Lung (tissue), 12 donors: Measurements from ENCODE around the gene TMEM178B. TPM values are rescaled to one million over a fixed set of nuclear protein-coding genes. Genes with fewer than 3 reads are reported as not detected.

Source experiments
- ATAC-seq: fragments of 200-7000 bp; cut with Tn5 transposase; one replicate; pipeline ENCODE4 v1.9.1; 2020; ENCODE audit warnings: moderate number of reproducible peaks; ENCODE audit not compliant: insufficient read depth, low FRiP score
- DNase-seq, 3 donors: peaks; one replicate each; pipeline ENCODE4 v3.0.0-alpha.2; 2013 to 2017
- H3K27ac ChIP-seq, 2 donors: one replicate each; pipeline ENCODE4 v1.5.1; 2013; ENCODE audit warnings: mild to moderate bottlenecking in 2 of 2, moderate library complexity in 2 of 2, control low read depth in 1 of 2, inconsistent platforms in 1 of 2, low read depth in 1 of 2, low read length in 1 of 2
- H3K27me3 ChIP-seq, 3 donors: one replicate each; pipeline ENCODE4 v1.5.1; 2013; ENCODE audit warnings: low read length in 2 of 3; ENCODE audit not compliant: control insufficient read depth in 3 of 3, insufficient read depth in 3 of 3
- H3K36me3 ChIP-seq, 4 donors: one replicate each; pipeline ENCODE4 v1.5.1; 2013; ENCODE audit warnings: low read length in 4 of 4, mild to moderate bottlenecking in 1 of 4, moderate library complexity in 1 of 4; ENCODE audit not compliant: control insufficient read depth in 4 of 4, insufficient read depth in 4 of 4
- H3K4me1 ChIP-seq, 5 donors: one replicate each; pipeline ENCODE4 v1.5.1; 2013; ENCODE audit warnings: low read length in 5 of 5, mild to moderate bottlenecking in 2 of 5, moderate library complexity in 1 of 5; ENCODE audit not compliant: control insufficient read depth in 5 of 5, insufficient read depth in 5 of 5
- H3K4me3 ChIP-seq: one replicate; pipeline ENCODE4 v1.5.1; 2013; ENCODE audit warnings: mild to moderate bottlenecking, control low read depth, moderate library complexity
- H3K9ac ChIP-seq, 2 donors: one replicate each; pipeline ENCODE4 v1.5.1; 2013; ENCODE audit warnings: low read length in 2 of 2, control low read depth in 1 of 2; ENCODE audit not compliant: insufficient read depth in 1 of 2
- H3K9me3 ChIP-seq, 4 donors: one replicate each; pipeline ENCODE4 v1.5.1; 2013; ENCODE audit warnings: low read length in 3 of 4, mild to moderate bottlenecking in 1 of 4, moderate library complexity in 1 of 4; ENCODE audit not compliant: control insufficient read depth in 4 of 4, insufficient read depth in 3 of 4
- CTCF ChIP-seq: IDR thresholded peaks from 2 replicates; pipeline ENCODE4 v1.5.1; 2012; ENCODE audit warnings: mild to moderate bottlenecking; ENCODE audit errors: control extremely low read depth, extremely low read depth
- WGBS, 2 donors: extraction: QIAGEN DNeasy Blood & Tissue Kit; methylation state at CpG; one replicate each; pipeline ENCODE4 v1.1.7; 2013; 5-methylcytosine and 5-hydroxymethylcytosine counted together
- polyA plus RNA-seq, 2 donors: library from polyadenylated mRNA; stranded (reverse); fragments of 200-250 nt; gene quantifications; one replicate each; pipeline ENCODE4 v1.2.1, GENCODE V29; 2013
- total RNA-seq, 2 donors: library from RNA; depleted of rRNA in 1 of 2; stranded (reverse); fragments of >200 nt in 1 of 2; gene quantifications; one replicate each; pipeline ENCODE4 v1.2.1, GENCODE V29; 2014 to 2021
- donor health status: control.
- donor health status: control.
- donor health status: Bipolar disorder and iron deficiency.
- donor health status: healthy.
- donor health status: DM: yes; HTN: yes; CAD: no.

The TMEM178B gene
- total and polyA plus RNA-seq, 4 donors, result 0.04 to 2.4 (median 0.48) TPM

- H3K27ac ChIP-seq, result no peak overlapping the region
- WGBS, 2 donors, result 66 to 77% methylated on average over 2 of the region's 2 CpGs
- no peaks in the 10 kb centered on the region for H3K4me1 ChIP-seq
- H3K9me3 ChIP-seq, result peaks cover 0 to 7% (median 0%) of the 10 kb centered on the region in 4 donors
- no peak overlapping the region for H3K4me3 ChIP-seq
- no peak for TF ChIP-seq CTCF
- H3K9ac ChIP-seq, result no peak overlapping the region
- ATAC-seq (no peak), DNase-seq (no peak)
- no peaks in the 10 kb centered on the region for H3K36me3 ChIP-seq
- H3K27me3 ChIP-seq, result no peaks in the 10 kb centered on the region
Measured at GRCh38 chr7:141263983-141264382, 190.1 kb downstream of the TMEM178B start.

GRCh38 chr7:141264511-141264910 lies 190.6 kb downstream of the TMEM178B start:
- Histone ChIP-seq H3K9me3 (peaks cover 0 to 7% (median 0%) of the 10 kb centered on the region in 4 donors), H3K4me3 (no peak overlapping the region)
- no peak for ATAC-seq

DNA sequence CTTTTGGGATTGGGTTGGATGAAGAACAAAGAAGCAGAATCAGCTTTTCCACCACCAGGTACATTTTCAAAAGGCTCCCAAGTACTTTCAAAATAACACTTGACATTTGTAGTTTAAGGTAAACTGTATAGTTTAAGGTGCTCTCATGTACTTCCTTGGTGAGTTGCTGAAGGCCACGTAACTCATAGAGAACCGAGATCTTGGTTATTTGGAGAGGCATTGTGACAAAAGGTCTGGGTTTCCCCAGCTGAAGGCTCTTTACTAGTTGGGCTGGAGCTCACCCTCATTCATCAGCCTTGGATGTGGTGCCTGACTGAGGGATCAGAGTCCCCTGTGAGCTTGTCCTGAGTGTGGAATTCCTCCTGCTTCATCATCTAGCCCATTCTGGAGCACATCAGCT lies 191.8 kb downstream of the TMEM178B start:
- TF ChIP-seq CTCF, result no peak
- ATAC-seq, result no peak
- no peaks in the 10 kb centered on the region for H3K27me3 ChIP-seq

More at GRCh38 chr7:141264511-141264910, 190.6 kb downstream of the TMEM178B start:
- TF ChIP-seq CTCF, result no peak
- H3K27ac ChIP-seq, result no peak overlapping the region
- no peak for DNase-seq
- WGBS, 2 donors, result 86 to 90% methylated on average over 2 of the region's 2 CpGs
- H3K9ac ChIP-seq, result no peak overlapping the region
- no peaks in the 10 kb centered on the region for H3K27me3 ChIP-seq
- H3K4me1 ChIP-seq, result no peaks in the 10 kb centered on the region
- no peaks in the 10 kb centered on the region for H3K36me3 ChIP-seq

DNA sequence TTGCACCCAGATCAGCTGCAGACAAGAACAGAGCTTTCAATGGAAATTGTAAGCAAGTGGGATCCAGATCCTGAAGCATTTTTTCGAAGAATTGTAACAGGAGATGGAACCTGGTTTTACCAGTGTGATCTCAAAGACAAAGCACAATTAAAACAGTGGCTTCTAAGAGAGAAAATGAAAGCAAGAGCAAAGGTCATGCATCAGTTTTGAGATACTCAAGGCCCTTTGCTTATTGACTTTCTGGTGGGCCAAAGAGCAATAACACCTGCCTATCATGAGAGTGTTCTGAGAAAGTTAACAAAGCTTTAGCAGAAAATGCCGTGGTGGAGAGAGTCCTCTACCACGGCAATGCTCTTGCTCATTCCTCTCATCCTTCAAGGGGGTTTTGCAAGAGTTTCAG lies 194.8 kb downstream of the TMEM178B start:
- Histone ChIP-seq H3K4me3 (no peak overlapping the region), H3K36me3 (no peaks in the 10 kb centered on the region), H3K27ac (no peak overlapping the region), H3K27me3 (peaks cover 0 to 3% (median 0%) of the 10 kb centered on the region in 3 donors), H3K9me3 (peaks cover 0 to 4% (median 0%) of the 10 kb centered on the region in 4 donors), H3K9ac (no peak overlapping the region), H3K4me1 (no peaks in the 10 kb centered on the region)
- no peak for TF ChIP-seq CTCF
- 71 to 79% methylated on average over 3 of the region's 3 CpGs for WGBS, 2 donors
- ATAC-seq (no peak), DNase-seq (no peak)

More for the DNA sequence above, 191.8 kb downstream of the TMEM178B start:
- no peaks in the 10 kb centered on the region for H3K36me3 ChIP-seq
- peaks cover 0 to 4% (median 0%) of the 10 kb centered on the region in 4 donors for H3K9me3 ChIP-seq
- H3K4me1 ChIP-seq, result no peaks in the 10 kb centered on the region
- no peak overlapping the region for H3K4me3 ChIP-seq
- no peak for DNase-seq
- no peak overlapping the region for H3K9ac ChIP-seq
- no peak overlapping the region for H3K27ac ChIP-seq
- WGBS, 2 donors, result 65 to 85% methylated on average over 2 of the region's 2 CpGs
